PC-9 (cell line): Measurements from ENCODE around the gene UBR7. TPM values are rescaled to one million over a fixed set of nuclear protein-coding genes. Genes with fewer than 3 reads are reported as not detected.

Experiments
- BruUV-seq: library from RNA; stranded (reverse); fragments of 400-500 nt; replicated peaks from 2 replicates; lab custom pipeline; 2021; lab: Mats Ljungman, UMichigan
- CTCF ChIA-PET: fragments of 300-600 bp; sonication (Branson Sonifier 250); formaldehyde crosslinking; loops from one replicate; lab custom pipeline; 2022; ENCODE audit warnings: antibody characterized with exemption; lab: Charles Lee
- POLR2A ChIA-PET: fragments of 300-600 bp; sonication (Branson Sonifier 250); formaldehyde crosslinking; loops from one replicate; lab custom pipeline; 2022; ENCODE audit warnings: antibody characterized with exemption; ENCODE audit not compliant: unreplicated experiment; lab: Charles Lee
- DNase-seq, 2 experiments: peaks; one replicate each; pipeline versions ENCODE4 v3.0.0 to v3.0.0-alpha.2; 2015 to 2022; ENCODE audit warnings: mixed read lengths in 1 of 2
- H2AFZ ChIP-seq: fragments of 200-600 bp; sonication (generic); 2 replicates; pipeline ENCODE4 v1.8.1; 2017; ENCODE audit warnings: antibody characterized with exemption
- H3F3A ChIP-seq: fragments of 200-600 bp; sonication (generic); 2 replicates; pipeline ENCODE4 v1.8.1; 2017; ENCODE audit warnings: antibody characterized with exemption, mild to moderate bottlenecking, low read depth; ENCODE audit not compliant: insufficient read depth
- H3K27ac ChIP-seq: fragments of 200-600 bp; sonication (generic); 2 replicates; pipeline ENCODE4 v1.6.1; 2016; ENCODE audit warnings: mixed run types
- H3K27me3 ChIP-seq: fragments of 200-600 bp; sonication (generic); 2 replicates; pipeline ENCODE4 v1.6.1; 2016; ENCODE audit warnings: low read depth, mixed run types; ENCODE audit not compliant: insufficient read depth
- H3K36me3 ChIP-seq: fragments of 200-600 bp; sonication (generic); 2 replicates; pipeline ENCODE4 v1.6.1; 2016; ENCODE audit warnings: low read depth, mixed run types
- H3K4me1 ChIP-seq: fragments of 200-600 bp; sonication (generic); replicated peaks from 2 replicates; pipeline ENCODE4 v1.6.1; 2016; ENCODE audit warnings: mixed run types; ENCODE audit not compliant: insufficient read depth
- H3K4me2 ChIP-seq: fragments of 200-600 bp; sonication (generic); 2 replicates; pipeline ENCODE4 v1.6.1; 2017; ENCODE audit warnings: mixed run types
- H3K4me3 ChIP-seq: fragments of 200-600 bp; sonication (generic); 2 replicates; pipeline ENCODE4 v1.6.1; 2016; ENCODE audit warnings: mixed run types
- H3K79me2 ChIP-seq: fragments of 200-600 bp; sonication (generic); 2 replicates; pipeline ENCODE4 v1.6.1; 2017; ENCODE audit warnings: low read depth, mixed run types
- H3K9me2 ChIP-seq: fragments of 200-600 bp; sonication (generic); 2 replicates; pipeline ENCODE4 v1.8.1; 2017; ENCODE audit warnings: mild to moderate bottlenecking; ENCODE audit not compliant: insufficient read depth
- H3K9me3 ChIP-seq: fragments of 200-600 bp; sonication (generic); 2 replicates; pipeline ENCODE4 v1.8.1; 2016; ENCODE audit warnings: low read depth; ENCODE audit not compliant: insufficient read depth
- H4K20me1 ChIP-seq: fragments of 200-600 bp; sonication (generic); 2 replicates; pipeline ENCODE4 v1.8.1; 2017; ENCODE audit not compliant: insufficient read depth
- EZH2 ChIP-seq: fragments of 200-600 bp; sonication (generic); IDR thresholded peaks from 2 replicates; pipeline ENCODE4 v1.8.0; 2017; ENCODE audit warnings: antibody characterized with exemption, low read depth
- intact Hi-C: fragments of 100-400 bp; cut with micrococcal nuclease; formaldehyde crosslinking; loops from one replicate; pipeline ENCODE4 v1.10.0; 2022; ENCODE audit not compliant: unreplicated experiment
- total RNA-seq: library from RNA; stranded (reverse); gene quantifications from 2 replicates; pipeline ENCODE4 v1.2.3, GENCODE V29; 2021
- TF ChIP-seq, protein P1 (sequence below): fragments of 200-600 bp; sonication (generic); conservative IDR thresholded peaks from 2 replicates; pipeline ENCODE4 v1.6.1; 2017; ENCODE audit warnings: mixed run types, antibody characterized with exemption, mild to moderate bottlenecking, moderate library complexity

UBR7 gene
- total RNA-seq, 1 experiment from 2014 or later, result 14.3 TPM

DNA sequence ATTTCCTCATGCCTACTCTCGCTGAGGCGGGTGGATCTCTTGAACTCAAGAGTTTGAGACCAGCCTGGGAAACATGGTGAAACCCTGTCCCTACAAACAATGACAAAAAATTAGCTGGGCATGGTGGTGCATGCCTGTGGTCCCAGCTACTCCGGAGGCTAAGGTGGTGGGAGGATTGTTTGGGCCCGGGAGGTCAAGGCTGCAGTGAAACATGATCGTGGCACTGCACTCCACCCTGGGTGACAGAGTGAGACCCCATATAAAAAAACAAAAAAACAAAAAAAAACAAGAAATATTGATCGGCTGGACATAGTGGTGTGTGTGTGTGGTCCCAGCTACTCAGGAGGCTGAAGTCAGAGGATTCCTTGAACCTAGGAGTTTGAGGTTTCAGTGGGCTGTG, 31.6 kb upstream of the UBR7 start:
- H3K27me3 ChIP-seq, result no peaks in the 10 kb centered on the region
- no peak overlapping the region for H3K4me2 ChIP-seq
- H3K9me2 ChIP-seq, result no peaks in the 10 kb centered on the region
- no peak for DNase-seq
- BruUV-seq, result no TSS peak
- CTCF ChIA-PET, result no interaction called here
- H3K9me3 ChIP-seq, result no peaks in the 10 kb centered on the region
- no peaks in the 10 kb centered on the region for H4K20me1 ChIP-seq
- H3F3A ChIP-seq, result peaks cover 18% of the 10 kb centered on the region
- no peaks in the 10 kb centered on the region for H3K79me2 ChIP-seq
- TF ChIP-seq, protein P1, sequence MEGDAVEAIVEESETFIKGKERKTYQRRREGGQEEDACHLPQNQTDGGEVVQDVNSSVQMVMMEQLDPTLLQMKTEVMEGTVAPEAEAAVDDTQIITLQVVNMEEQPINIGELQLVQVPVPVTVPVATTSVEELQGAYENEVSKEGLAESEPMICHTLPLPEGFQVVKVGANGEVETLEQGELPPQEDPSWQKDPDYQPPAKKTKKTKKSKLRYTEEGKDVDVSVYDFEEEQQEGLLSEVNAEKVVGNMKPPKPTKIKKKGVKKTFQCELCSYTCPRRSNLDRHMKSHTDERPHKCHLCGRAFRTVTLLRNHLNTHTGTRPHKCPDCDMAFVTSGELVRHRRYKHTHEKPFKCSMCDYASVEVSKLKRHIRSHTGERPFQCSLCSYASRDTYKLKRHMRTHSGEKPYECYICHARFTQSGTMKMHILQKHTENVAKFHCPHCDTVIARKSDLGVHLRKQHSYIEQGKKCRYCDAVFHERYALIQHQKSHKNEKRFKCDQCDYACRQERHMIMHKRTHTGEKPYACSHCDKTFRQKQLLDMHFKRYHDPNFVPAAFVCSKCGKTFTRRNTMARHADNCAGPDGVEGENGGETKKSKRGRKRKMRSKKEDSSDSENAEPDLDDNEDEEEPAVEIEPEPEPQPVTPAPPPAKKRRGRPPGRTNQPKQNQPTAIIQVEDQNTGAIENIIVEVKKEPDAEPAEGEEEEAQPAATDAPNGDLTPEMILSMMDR, result no peak
- TF ChIP-seq EZH2, result no peak
- no peak overlapping the region for H3K27ac ChIP-seq
- H3K4me1 ChIP-seq, result no peaks in the 10 kb centered on the region
- no peak overlapping the region for H3K4me3 ChIP-seq
- no peak overlapping the region for H2AFZ ChIP-seq
- POLR2A ChIA-PET, result no interaction called here
- intact Hi-C loops, result no loop called here
- H3K36me3 ChIP-seq, result no peaks in the 10 kb centered on the region

DNA sequence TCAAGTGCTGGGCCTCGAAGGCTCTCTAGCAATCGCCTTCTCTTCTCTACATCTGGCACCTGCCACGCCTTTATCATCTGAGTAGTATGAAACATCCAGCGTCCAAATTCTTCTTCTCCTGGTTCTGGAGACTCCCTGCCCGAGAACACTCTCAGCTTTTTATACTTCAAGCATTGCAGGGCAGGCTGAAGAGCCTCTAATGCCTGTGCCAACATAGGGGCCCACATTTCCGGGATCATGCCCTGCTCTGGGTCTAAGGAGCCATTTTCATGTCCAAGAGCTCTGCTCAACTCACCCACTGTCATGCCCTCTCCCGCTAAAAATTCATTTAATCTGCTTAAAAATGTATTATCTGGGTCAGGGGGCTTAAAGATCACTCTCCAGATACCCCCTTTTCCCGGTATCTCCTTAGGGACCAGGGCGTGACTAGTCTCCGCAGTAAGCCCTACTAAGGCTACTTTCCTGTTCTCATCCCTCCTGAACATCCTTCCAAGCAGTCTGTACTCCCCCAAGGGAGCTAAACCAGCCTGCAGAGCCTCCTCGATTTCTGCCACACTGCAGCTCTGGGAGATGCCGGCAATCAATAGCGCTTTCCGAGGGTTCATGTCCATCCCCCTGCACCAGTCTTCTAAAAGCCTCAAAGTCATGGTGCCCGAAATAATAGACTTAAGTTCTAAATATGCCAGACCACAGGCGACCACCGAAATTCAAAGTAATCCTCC, 23.3 kb upstream of the UBR7 start:
- Histone ChIP-seq H3K4me3 (peak overlapping the region; percentile 96), H3K27me3 (no peaks in the 10 kb centered on the region), H4K20me1 (peaks cover 12% of the 10 kb centered on the region; the same call in 1 of the 2 replicates), H3K36me3 (peaks cover 10% of the 10 kb centered on the region; the same call in 1 of the 2 replicates), H3K79me2 (peaks cover 38% of the 10 kb centered on the region), H2AFZ (peak overlapping the region; percentile 98), H3K9me3 (no peaks in the 10 kb centered on the region), H3K4me2 (peak overlapping the region; percentile 100), H3F3A (peaks cover 16% of the 10 kb centered on the region), H3K4me1 (peaks cover 26% of the 10 kb centered on the region), H3K27ac (no peak overlapping the region), H3K9me2 (no peaks in the 10 kb centered on the region)
- ChIA-PET POLR2A (no interaction called here), CTCF (no interaction called here)
- BruUV-seq, result TSS peak; percentile 62
- TF ChIP-seq, protein P1, result no peak
- TF ChIP-seq EZH2, result no peak
- intact Hi-C loops, result loop anchor here (2.0 kb wide), 1 partner anchor 23 kb away; the partner anchor contains the start of genes GON7 and UBR7
- no peak for DNase-seq

DNA sequence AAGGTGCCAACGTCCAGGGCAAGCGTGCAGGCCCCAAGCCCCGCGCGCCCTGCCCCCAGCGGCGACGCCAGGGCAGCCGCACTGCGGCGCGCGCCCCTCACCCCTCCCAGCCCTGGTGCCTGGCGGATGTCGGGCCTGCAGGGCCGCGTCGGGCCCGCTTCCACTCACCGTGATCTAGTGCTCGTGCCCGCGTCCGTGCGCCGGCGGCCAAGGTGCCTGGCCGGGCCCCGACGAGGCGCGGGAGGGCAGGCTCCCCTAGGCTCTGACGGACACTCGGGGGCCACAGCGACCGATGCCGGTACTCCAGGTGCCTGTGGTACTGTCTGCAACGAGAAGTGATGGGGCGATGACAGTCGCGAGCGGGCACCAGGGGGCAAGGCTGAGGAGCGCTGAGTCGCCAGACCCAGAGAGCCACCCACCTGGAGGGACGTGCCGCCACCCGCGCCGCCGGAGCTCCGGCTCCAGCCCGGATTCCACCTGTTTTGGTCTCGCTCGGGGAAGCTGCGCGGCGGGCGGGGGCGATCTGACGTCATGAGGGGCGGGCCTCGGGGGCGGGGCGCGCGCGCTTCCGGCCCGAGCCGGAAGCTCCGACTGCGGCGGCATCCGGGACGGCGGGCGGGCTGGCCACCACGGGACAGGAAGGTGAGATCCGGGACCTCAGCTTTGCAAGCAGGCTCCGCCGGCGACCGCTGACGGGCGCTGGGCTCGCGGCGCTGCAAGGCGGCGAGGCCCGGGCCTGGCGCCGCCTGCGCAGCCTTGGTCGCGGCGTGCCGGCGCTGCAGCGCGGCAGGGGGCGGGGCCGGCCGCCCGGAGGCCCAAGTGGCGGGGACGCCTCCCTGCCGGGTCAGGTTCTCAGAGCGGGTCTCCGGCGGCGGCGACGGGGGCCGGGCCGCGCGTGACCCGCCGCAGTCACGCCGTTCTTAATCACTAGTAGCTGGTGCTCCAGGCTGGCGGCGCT, 22.4 kb upstream of the UBR7 start, which contains the start of the genes LYSET and MOAP1:
Gene LYSET (plus strand): TSS at position 927 of the 958 bp plus-strand sequence. CDS start 89 bp downstream, outside the sequence.
Gene MOAP1 (minus strand): TSS at position 507 of the 958 bp plus-strand sequence. CDS start 655 bp downstream, outside the sequence.
- no peaks in the 10 kb centered on the region for H3K27me3 ChIP-seq
- peaks cover 26% of the 10 kb centered on the region for H3K4me1 ChIP-seq
- DNase-seq, result peak; percentile 73 to 74
- H3K9me3 ChIP-seq, result no peaks in the 10 kb centered on the region
- peaks cover 14% of the 10 kb centered on the region; the same call in 1 of the 2 replicates for H3K36me3 ChIP-seq
- BruUV-seq, result no TSS peak
- peaks cover 12% of the 10 kb centered on the region; the same call in 1 of the 2 replicates for H4K20me1 ChIP-seq
- H3F3A ChIP-seq, result peaks cover 16% of the 10 kb centered on the region
- intact Hi-C loops, result loop anchor here (2.0 kb wide), 1 partner anchor 22 kb away; the partner anchor contains the start of genes GON7 and UBR7
- peak within 1 kb of the TSS; percentile 100 for H2AFZ ChIP-seq
- peak within 1 kb of the TSS; percentile 96 for H3K4me3 ChIP-seq
- no peak for TF ChIP-seq EZH2
- TF ChIP-seq, protein P1, result no peak; the same call in 1 of the 2 replicates
- CTCF ChIA-PET, result interaction anchor here (0.6 kb wide), 2 partner anchors 147 to 286 kb away, joined by 3 to 4 read pairs; no protein-coding TSS in a partner anchor
- peak within 1 kb of the TSS; percentile 100 for H3K4me2 ChIP-seq
- H3K27ac ChIP-seq, result peak within 1 kb of the TSS; percentile 82
- H3K9me2 ChIP-seq, result no peaks in the 10 kb centered on the region
- H3K79me2 ChIP-seq, result peaks cover 38% of the 10 kb centered on the region
- POLR2A ChIA-PET, result interaction anchor here (0.6 kb wide), 1 partner anchor 15 kb away, joined by 3 read pairs; no protein-coding TSS in a partner anchor
